HG03571 (cell line): Measurements from ENCODE around the gene ACSF3.
"Not testable (repeated sequence)": the region's sequence is repeated elsewhere in the genome, so short reads cannot be mapped to it uniquely, and the experiment has no call there.

ENCODE experiments used
- ATAC-seq: cut with Tn5 transposase; IDR thresholded peaks from one replicate; pipeline ENCODE4 v1.9.1; 2021; ENCODE audit not compliant: unreplicated experiment

The ACSF3 gene

DNA sequence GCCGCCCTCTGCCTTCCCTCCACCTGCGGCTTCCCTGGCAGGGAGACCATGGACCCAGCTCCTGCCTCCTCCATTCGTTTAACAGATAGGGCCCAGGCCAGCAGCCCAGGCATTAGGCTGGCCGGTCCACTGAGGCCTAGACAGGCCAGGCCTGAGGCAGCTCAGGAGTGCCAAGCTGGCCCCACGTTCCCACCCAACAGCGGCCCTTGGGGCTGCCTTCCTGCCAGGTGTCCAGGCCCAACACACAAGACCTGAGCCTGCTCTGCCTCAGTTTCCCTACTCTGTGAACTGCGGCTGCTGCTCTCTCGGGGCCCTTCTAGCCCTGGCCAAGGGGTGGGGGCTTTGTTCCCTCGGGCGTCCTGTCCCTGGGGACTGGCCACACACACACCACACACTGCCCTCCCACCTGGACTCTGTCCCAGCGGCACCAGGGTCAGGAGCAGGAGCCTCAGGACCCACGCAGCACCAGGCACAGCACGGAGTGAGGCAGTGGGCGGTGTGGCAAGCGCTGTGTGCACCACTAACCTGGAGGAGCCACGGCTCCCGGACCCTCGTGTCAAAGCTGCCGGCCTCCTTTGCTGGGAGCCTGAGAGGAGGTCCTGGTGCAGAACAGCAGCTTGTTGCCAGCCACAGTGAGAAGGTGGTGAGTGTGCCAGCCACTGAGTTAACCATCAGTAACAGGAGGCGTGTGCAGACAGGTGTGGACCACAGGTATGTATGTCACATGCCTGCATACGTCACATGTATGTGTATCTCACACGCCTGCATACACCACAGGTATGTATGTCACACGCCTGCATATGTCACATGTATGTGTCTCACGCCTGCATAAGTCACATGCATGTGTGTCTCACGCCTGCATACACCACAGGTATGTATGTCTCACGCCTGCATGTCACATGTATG, 63.3 kb downstream of the ACSF3 start:
- no peak for ATAC-seq

DNA sequence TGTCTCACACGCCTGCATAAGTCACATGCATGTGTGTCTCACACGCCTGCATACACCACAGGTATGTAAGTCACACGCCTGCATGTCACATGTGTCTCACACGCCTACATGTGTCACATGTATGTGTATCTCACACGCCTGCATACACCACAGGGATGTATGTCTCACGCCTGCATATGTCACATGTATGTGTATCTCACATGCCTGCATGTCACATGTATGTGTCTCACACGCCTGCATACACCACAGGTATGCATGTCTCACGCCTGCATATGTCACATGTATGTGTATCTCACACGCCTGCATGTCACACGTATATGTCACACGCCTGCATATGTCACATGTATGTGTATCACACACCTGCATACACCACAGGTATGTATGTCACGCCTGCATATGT, 64.1 kb downstream of the ACSF3 start:
- ATAC-seq: no peak

DNA sequence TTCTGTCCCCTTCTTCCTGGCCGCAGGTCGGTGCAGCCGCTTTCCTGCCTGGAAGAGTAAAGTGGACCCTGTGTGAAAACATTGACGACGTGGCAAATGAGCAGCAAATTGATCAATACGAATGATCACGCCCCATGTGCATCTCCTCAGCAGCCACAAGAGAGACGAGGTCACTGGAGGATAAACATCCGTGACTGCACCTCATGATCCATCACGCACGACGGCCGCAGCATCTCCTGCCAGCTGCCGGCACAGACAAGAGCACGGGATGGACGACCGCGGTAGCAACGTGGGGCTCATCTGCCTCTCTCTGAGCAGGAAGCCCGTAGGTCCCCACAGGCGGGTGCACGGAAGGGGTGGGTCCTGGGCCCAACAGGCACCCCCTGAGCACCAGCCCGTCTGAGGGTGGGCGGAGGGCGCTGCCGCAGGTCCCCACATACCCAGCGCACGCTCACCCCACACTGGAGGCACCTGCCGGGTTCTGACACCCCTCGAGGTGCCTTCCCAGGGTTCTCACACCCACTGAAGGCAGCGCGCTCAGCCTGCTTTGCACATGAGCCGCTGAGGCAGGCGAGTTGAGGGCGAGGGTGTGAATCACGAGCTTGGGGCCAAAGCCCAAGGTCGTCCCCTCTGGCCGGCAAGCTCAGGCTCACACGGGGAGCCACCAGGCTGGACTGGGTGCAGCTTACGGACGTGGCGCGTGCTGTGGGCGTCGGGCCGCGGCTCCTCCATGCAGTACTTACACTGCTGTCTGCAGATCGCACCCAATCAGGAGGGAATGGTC, 65.6 kb downstream of the ACSF3 start:
- ATAC-seq: no peak

DNA sequence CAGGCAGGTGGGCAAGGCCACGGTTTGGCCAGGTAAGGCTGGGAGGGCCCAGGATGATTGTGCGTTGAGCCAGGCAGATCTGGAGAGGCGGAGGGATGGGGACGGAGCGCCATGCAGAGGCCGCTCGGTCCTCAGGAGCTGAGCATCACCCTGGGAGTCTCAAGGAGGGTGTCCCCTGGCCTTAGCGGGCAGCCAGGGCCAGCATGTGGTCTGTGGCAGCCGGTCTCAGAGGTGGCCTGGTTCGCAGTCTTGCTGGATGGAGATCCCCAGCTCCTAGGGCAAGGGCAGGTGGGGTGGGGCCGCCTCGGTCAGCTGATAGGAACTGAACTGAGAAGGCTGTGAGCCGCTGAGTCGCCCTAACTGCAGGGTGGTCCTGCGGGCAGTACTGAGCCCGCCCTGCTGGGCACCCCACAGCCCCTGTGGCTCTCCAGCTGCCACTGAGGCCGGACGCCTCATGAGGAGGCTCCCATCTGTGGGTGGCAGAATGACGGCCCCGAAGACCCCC, 66.2 kb downstream of the ACSF3 start:
- ATAC-seq: no peak

DNA sequence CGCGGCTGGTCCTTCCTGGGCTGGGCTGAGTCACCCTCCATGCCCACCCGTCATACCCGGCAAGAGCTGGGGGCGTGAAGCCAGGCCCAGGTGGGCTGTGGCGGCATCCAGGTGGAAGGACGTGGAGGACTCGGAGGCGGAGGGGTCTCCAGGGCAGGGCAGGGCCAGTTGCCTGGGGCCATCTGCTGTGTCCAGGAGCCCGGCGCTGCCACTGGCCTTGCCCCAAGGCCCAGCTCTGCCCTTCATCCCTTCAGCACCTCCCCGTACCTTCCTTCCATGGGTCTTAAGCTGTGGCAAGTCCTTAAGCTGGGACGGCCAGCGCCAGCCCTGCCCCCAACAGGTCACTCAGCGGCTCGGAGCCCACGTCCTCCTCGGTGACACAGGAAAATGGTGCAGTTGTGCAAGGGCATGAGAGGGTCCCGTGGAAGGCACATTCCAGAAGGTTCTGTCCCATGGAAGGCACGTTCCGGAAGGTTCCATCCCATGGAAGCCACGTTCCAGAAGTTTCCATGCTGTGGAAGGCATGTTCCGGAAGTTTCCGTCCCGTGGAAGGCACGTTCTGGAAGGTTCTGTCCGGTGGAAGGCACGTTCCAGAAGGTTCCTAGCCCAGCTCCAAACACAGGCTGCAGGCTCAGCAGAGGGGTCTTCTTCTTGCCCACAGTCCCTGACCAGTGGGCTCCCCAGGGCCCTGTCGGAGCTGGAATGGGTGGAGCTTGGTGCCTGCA, 67.5 kb downstream of the ACSF3 start:
- ATAC-seq: no peak

DNA sequence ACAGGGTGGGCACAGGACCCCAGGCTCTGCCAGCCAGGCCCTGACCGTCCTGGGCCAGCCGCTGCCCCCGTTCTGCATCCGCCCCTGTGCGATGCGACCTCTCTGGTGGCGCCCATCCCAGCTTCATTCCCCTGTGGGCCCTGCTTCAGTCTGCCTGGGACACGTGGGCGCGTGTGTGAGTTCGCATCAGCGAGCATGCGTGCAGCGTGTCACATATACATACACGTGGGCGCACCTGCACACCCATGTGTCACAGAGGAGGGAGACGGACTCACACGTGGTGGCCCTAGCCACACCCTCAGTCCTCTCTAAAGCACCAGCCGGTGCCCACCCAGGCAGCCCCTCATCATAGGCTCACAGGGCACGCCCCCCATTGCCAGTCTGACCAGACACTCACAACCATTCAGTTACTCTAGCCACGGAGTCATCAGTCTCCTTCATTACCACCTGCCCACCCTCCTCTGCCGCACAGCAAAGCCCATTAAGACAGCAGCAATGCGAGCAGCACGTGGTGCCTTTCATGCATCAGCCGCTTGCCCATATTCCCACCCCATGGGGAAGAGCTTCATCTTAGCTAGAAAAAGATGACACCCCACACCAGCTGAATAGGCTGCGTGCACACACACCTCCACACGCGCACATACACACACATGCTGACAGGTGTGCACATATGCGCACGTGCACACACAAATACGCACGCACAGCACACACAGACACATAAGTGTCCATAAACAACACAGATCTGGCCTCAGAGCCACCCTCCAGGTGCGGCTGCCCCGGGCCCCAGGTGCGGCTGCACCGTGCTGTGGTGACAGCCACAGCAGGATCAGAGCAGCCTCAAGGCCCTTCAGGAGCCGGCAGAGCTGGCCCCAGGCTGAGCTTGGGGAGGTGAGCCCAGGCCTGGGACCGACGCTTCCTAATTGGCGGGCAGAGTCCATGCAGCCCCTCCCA, 68.4 kb downstream of the ACSF3 start:
- ATAC-seq: no peak

DNA sequence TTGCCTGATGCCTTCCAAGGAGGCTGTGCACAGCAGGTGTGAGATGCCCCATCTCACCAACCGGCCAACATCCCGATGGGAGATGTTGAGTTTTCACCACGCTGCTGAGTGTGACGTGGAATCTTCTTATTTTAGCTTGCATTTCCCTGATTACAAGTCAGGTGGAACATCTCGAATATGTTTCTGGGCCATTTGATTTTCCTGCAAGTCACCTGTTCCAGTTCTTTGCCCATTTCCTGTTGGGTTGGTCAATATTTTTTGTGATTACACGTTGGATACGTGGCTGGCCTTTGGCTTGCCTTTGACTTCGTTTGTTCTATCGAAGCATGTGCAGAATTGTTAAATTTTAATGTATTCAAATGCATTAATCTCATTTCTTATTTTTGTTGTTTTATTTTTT, 69.6 kb downstream of the ACSF3 start:
- ATAC-seq: no peak

DNA sequence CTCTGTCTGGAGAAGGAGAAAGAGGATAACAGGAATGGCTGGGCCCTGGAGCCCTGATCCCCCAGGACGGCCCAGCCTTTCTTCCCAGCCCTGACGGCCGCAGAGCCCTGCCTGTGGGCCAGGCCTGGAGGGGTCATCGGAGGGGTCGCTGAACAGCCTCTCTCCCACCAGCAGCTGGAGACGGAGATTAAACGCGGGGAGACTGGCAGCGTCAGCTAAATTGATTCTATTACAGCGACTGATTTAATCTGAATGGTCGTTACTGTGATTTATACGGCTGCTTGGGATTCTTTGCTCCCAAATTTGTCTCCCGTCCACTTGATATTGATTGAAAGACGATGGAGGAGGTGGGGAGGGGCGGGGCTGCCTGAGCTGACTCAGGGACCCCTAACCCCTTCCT, 70.8 kb downstream of the ACSF3 start:
- ATAC-seq: no peak

DNA sequence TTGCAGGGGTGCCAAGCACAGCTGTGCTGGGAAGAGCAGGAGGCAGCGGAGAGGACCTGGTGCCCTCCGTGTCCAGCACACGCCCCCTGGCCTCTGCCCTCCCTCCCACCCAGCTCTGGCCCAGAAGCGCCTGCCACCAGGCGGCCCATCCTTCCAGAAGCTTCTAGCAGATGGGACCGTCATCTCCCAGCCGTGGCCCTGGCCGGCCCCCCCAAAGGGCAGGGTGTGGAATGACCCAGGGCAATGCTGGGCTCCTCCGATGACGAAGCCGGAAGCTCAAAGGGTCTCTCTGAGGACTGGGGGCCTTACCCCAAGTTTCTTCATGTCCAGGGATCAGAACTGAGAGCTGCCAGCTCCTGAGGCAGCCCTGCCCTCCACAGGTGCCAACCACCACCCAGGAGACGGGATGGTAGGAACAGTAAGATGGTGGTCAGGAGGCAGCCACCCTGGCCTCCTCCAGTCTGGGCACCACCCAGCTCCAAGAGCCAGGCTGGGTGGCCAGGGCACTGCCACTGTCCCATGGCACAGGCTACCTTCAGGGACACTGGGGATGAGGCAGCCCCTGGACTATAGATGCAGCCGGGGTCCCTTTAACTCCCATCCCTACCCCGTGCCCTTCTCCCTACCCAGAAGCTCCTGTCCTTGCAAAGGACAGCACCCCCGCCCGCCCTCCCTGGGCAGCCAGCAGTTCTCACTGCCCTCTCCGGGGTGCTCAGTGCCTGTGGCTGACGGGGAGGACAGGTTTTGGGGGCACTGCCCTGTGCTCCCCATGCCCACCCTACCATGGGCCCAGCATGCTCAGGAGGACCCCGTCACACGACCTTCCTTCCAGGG, 71.4 kb downstream of the ACSF3 start:
- no peak for ATAC-seq

DNA sequence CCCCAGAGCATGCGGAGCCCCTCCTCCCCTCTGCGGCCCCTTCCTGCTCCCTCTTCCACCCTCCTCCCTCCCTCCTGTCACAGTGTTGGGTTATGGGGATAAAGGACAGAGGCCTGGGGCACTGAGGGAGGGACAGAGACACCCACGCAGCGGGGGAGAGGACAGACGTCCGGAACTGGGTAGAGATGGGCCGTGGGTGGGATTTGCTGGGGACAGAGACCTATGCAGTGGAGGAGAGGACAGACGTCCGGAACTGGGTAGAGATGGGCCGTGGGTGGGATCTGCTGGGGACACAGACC, 72.0 kb downstream of the ACSF3 start:
- ATAC-seq: not testable (repeated sequence)

DNA sequence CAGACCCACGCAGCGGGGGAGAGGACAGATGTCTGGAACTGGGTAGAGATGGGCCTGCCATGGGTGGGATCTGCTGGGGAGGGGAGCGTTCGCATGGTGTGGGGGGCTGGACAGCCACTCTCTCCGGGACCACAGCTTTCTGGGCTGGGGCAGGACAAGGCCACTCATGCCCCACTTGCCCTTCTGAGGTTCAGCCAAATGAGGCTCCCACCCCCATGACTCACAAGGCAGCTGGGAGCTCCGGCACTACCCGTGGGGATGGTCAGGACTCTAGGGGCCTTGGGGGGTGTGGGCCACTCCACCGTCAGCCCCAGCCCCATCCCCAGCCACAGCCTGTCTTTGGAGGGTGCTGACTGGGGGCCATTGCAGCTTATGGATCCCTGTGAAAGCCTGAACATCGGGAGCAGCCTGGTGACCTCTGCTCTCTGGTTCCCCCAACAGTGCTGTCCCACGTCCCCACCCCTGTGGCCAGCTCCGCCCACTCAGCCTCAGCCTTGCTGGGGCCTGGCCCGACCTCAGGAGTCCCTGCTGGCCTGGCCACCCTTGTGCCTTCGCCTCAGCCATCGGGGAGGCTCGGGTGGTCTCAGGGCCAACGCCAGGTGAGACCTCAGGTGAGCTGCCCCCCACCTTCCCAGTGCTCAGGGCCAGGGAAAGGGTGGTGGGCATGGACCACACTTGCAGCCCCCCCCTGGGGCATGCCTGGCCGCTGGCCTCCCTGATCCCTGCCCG, 73.2 kb downstream of the ACSF3 start:
- ATAC-seq: no peak

DNA sequence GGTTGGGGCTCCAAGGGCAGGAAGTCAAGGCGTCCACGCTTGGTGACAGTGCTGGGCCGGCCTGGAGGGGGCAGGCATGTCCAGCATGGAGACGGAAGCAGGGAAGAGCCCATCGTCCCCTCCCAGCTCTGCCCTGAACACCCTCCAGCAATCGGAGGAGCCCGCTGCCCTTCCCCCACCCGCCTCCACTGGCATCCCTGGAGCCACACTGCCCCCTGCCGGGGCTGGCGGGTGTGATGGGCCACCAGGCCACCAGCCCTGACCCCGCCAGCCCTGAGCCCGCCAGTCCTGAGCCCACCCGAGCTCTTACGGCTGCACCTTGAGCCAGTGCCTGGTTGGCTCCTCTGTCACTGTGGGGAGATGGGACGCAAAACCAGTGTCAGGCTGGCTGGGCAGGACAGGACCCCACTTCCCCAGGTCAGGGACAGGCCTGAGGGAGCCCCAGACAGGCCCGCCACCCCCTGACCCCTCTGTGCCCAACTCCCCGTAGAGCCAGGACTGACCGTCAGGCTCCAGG, 73.8 kb downstream of the ACSF3 start:
- no peak for ATAC-seq

DNA sequence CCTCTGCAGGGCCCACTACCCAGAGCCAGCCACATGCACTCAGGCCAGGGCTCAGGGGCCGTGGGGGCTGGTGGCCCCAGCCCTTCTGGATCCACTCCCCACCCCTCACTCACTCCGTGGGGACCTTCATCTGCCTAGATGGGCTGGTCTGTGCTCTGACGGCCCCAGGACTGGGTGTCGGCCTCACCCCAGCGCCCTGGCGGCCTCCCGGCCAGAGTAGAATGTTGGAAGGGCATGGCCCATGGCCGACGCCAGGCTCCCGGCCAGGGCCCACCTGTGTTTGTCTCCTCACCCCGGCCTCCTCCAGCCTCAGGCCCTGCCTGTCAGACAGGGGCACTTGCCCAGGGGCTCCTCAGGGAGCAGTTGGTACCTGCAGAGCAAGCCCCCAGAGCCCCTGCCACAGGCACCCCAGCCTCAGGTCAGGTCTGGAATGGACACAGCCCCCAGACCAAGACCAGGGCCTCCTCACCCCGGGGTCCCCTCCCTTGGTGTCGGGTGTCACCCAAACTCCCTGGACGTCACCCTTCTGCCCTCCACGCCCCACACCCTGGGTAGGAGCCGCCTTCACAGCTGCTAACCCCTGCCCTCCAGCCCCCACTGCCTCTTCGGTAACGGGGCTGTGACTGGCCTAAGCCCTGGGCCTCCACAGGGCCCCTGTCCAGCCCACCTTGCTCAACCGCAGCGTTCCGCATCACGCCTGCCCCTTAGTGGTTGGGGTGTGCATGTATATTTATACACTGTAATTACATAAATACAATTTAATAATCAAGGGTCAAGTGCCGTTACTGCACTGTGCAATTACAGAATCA, 74.9 kb downstream of the ACSF3 start:
- no peak for ATAC-seq

DNA sequence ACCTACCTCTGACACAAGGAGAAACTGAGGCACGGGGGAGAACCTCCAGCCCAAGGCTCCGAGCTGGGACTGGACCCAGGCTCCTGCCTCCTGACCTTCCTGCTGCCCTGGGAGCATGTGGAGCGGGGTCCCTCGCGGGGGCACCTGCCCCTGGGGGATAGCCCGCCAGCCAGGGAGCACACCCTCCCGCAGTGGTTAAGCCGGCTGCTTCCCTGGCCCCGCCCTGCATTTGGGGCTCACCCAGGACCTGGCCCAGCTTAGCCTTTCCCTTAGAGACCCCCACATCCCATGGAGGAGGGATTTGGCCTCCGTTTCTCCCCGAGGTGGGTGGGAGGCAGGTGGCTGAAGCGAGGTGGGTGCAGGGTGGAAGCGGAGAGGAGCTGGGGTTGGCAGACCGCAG, 76.1 kb downstream of the ACSF3 start:
- ATAC-seq: no peak

DNA sequence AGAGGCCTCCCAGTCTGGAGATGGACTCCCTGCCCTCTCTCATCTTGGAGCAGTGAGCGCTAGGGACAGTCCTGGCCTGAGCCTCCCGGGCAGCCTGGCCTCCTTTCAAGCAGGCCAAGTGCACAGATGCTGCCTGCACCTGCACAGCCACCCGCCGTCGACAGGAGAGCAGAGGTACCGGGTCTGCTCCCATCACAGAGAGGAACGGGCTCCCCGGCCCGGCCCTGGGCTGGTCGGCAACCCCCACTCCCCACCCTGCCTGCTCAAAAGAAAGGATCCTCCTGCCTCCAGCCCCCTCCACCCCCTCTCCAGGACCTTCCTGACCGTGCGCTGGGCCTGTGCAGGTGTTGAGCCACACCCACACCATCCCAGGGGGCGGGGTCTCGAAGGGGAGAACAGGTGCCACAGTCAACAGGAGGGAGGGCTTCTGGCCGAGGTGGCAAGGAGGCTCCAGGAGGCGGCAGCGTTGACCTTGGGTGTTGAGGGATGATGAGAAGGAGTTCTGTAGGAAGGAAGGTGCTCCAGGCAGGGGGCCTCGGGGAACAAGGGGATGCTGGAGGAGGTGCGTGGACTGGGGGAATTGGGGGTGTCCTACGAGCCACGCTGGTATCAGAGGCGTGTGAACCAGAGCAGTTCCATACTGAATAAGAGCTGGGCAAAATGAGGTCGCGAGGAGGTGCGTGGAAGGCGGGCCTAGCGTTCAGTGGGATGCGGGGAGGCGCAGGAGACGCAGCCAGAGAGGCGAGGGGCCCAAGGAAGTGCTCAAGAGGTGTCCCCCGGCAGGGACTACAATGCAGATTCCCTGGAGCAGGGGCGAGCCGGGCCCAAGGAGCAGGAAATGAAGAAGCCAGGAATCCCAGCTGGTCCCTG, 76.9 kb downstream of the ACSF3 start:
- no peak for ATAC-seq

DNA sequence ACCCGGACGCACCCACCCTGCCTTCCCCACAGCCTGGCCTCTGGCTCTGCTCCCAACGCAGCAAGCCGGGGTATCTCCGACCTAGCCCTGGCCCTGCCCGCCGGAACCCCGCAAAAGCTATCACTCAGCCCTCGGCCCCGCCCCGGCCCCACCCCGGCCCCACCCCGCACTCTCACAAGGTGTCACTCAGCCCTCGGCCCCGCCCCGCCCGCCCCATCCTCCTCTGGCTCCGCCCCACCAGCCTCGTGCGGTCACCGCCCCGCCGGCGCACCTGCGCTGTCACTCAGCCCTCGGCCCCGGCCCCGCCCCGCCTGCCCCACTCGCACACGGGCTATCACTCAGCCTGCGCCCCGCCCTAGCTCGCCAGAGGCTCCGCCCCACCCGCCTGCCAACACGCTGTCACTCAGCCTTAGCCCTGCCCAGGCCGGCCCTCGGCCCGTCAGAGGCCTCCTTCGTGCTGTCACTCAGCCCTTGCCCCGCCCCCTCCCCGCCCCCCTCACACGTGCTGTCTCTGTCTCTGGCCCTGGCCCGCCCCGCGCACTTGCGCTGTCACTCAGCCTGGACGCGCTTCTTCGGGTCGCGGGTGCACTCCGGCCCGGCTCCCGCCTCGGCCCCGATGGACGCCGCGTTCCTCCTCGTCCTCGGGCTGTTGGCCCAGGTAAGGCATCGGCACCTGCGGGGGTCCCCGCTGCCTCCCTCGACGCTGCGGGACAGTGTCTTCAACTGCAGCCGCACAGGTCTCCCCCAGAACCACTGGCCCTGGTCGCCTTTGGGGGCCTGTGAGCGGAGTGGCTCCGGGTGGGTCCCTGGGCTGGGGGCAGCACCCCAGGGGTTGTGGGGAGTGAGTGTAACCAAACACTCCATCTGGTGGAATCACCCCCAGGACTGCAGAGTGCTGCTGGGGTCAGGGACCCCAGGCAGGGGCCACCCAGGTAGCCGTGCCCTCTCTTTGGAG, 77.8 kb downstream of the ACSF3 start, which contains the start of gene CDH15:
Gene CDH15, plus strand, starts transcription at position 533 of the 955 bp plus-strand sequence. Its CDS starts 84 bp downstream, at position 617.
- ATAC-seq: peak; percentile 69
